Keratinocyte (primary cell): ENCODE results near the gene AK2. TPM values are rescaled to one million over a fixed set of nuclear protein-coding genes. Genes with fewer than 3 reads are reported as not detected.

ENCODE experiments used
- DNase-seq: peaks from one replicate; pipeline ENCODE4 v3.0.0-alpha.2; 2011; ENCODE audit warnings: low read depth, missing footprints, low spot score
- FAIRE-seq: peaks from 2 replicates; lab custom pipeline; 2011; peaks lifted over from hg19 to GRCh38; lab: Jason Lieb, UNC
- H2AFZ ChIP-seq: 2 replicates; pipeline ENCODE4 v1.6.0; 2012; ENCODE audit warnings: low read length, control low read depth, inconsistent platforms; ENCODE audit not compliant: control insufficient read depth
- H3K27ac ChIP-seq: 2 replicates; pipeline ENCODE4 v1.5.1; 2011; ENCODE audit warnings: low read length; ENCODE audit not compliant: control insufficient read depth, insufficient read depth
- H3K27me3 ChIP-seq: 3 replicates; pipeline ENCODE4 v1.6.0; 2011; ENCODE audit warnings: low read length; ENCODE audit not compliant: control insufficient read depth, insufficient read depth; ENCODE audit errors: extremely low read depth
- H3K36me3 ChIP-seq, 2 experiments: 2 replicates in 1 of 2; 3 replicates in 1 of 2; pipeline ENCODE4 v1.5.1; 2011; ENCODE audit warnings: low read length in 2 of 2, mild to moderate bottlenecking in 1 of 2; ENCODE audit not compliant: control insufficient read depth in 2 of 2, insufficient read depth in 2 of 2; ENCODE audit errors: extremely low read depth in 1 of 2
- H3K4me1 ChIP-seq: 3 replicates; pipeline ENCODE4 v1.5.1; 2011; ENCODE audit warnings: low read length; ENCODE audit not compliant: control insufficient read depth, insufficient read depth; ENCODE audit errors: extremely low read depth
- H3K4me2 ChIP-seq: 3 replicates; pipeline ENCODE4 v1.6.0; 2011; ENCODE audit warnings: low read depth, low read length; ENCODE audit not compliant: control insufficient read depth, insufficient read depth; ENCODE audit errors: extremely low read depth
- H3K4me3 ChIP-seq, 3 experiments: fragments of 200-600 bp in 1 of 3; sonication (generic) in 1 of 3; 2 replicates in 2 of 3; 3 replicates in 1 of 3; pipeline ENCODE4 v1.5.1; 2011 to 2016; ENCODE audit warnings: low read length in 3 of 3, mild to moderate bottlenecking in 3 of 3, control low read depth in 2 of 3, inconsistent platforms in 1 of 3, low read depth in 1 of 3, mixed read lengths in 1 of 3, mixed run types in 1 of 3, moderate library complexity in 1 of 3; ENCODE audit not compliant: control insufficient read depth in 2 of 3, insufficient read depth in 2 of 3; ENCODE audit errors: extremely low read depth in 1 of 3
- H3K79me2 ChIP-seq: 2 replicates; pipeline ENCODE4 v1.6.0; 2012; ENCODE audit warnings: low read length; ENCODE audit not compliant: control insufficient read depth, insufficient read depth
- H3K9ac ChIP-seq: 3 replicates; pipeline ENCODE4 v1.6.0; 2011; ENCODE audit warnings: low read length; ENCODE audit not compliant: control insufficient read depth, insufficient read depth; ENCODE audit errors: extremely low read depth
- H3K9me1 ChIP-seq: 3 replicates; pipeline ENCODE4 v1.6.0; 2011; ENCODE audit warnings: low read length; ENCODE audit not compliant: control insufficient read depth, insufficient read depth; ENCODE audit errors: extremely low read depth
- H3K9me3 ChIP-seq: 2 replicates; pipeline ENCODE4 v1.5.1; 2012; ENCODE audit warnings: low read depth, low read length; ENCODE audit not compliant: control insufficient read depth
- H4K20me1 ChIP-seq: 3 replicates; pipeline ENCODE4 v1.6.0; 2011; ENCODE audit warnings: low read length; ENCODE audit not compliant: control insufficient read depth, insufficient read depth; ENCODE audit errors: extremely low read depth
- EZH2 ChIP-seq: IDR thresholded peaks from one replicate; pipeline ENCODE4 v1.6.1; 2012; ENCODE audit warnings: inconsistent platforms, mild to moderate bottlenecking, low read length, moderate library complexity
- dilution Hi-C: fragments of 300-500 bp; cut with MboI; formaldehyde crosslinking; loops from one replicate; pipeline ENCODE4 v1.7.0; 2020; ENCODE audit warnings: low sequenced_read_pairs; ENCODE audit not compliant: extremely low pct_ligation_motif_present
- polyA plus RNA-seq, 5 experiments: library from polyadenylated mRNA; depleted of rRNA in 3 of 5; stranded (reverse) in 3 of 5; stranded (forward) in 1 of 5; unstranded in 1 of 5; fragments of >200 nt; gene quantifications; 1 replicate in 1 of 5; 2 replicates in 3 of 5; 3 replicates in 1 of 5; pipeline versions ENCODE4 v1.2.1 to v1.2.3, GENCODE V29; 2011 to 2012; ENCODE audit warnings: missing spikeins in 2 of 5, low read depth in 1 of 5, low replicate concordance in 1 of 5
- TF ChIP-seq, protein P1 (sequence below), 3 experiments: IDR thresholded peaks in 1 of 3; conservative IDR thresholded peaks in 1 of 3; optimal IDR thresholded peaks in 1 of 3; 2 replicates in 2 of 3; 3 replicates in 1 of 3; pipeline versions ENCODE3 to v1.5.1; 2011; ENCODE audit warnings: low read length in 3 of 3, mild to moderate bottlenecking in 3 of 3, moderate library complexity in 2 of 3, control low read depth in 1 of 3, inconsistent platforms in 1 of 3; ENCODE audit not compliant: insufficient read depth in 2 of 3; ENCODE audit errors: extremely low read depth in 1 of 3

AK2 gene
- polyA plus RNA-seq, 1 donor (not counting 4 experiments of a cell fraction or from before 2014, with no cell fraction given): 258 TPM

- DNase-seq (no peak), FAIRE-seq (peak; percentile 92)
- Histone ChIP-seq H3K9me3 (no peaks in the 10 kb centered on the region), H3K9ac (peak overlapping the region; percentile 77), H2AFZ (no peak overlapping the region), H3K27ac (peak overlapping the region; percentile 98), H3K9me1 (peaks cover 2% of the 10 kb centered on the region), H3K4me3 (peak overlapping the region in 2 of 3 experiments; percentile 62 to 71), H3K79me2 (no peaks in the 10 kb centered on the region), H4K20me1 (no peaks in the 10 kb centered on the region), H3K4me2 (peak overlapping the region; percentile 97), H3K4me1 (peaks cover 54% of the 10 kb centered on the region), H3K36me3 (no peaks in the 10 kb centered on the region), H3K27me3 (no peaks in the 10 kb centered on the region)
- TF ChIP-seq, protein P1, sequence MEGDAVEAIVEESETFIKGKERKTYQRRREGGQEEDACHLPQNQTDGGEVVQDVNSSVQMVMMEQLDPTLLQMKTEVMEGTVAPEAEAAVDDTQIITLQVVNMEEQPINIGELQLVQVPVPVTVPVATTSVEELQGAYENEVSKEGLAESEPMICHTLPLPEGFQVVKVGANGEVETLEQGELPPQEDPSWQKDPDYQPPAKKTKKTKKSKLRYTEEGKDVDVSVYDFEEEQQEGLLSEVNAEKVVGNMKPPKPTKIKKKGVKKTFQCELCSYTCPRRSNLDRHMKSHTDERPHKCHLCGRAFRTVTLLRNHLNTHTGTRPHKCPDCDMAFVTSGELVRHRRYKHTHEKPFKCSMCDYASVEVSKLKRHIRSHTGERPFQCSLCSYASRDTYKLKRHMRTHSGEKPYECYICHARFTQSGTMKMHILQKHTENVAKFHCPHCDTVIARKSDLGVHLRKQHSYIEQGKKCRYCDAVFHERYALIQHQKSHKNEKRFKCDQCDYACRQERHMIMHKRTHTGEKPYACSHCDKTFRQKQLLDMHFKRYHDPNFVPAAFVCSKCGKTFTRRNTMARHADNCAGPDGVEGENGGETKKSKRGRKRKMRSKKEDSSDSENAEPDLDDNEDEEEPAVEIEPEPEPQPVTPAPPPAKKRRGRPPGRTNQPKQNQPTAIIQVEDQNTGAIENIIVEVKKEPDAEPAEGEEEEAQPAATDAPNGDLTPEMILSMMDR (optimal IDR thresholded peaks at IDR 0.05 in 1 of 3, IDR thresholded peaks at IDR 0.05 in 1 of 3, conservative IDR thresholded peaks at IDR 0.05 in 1 of 3; ENCODE audit: extremely low read depth in 1 of 3, insufficient read depth in 2 of 3, low read length in 3 of 3): no peak
- no peak for TF ChIP-seq EZH2
- dilution Hi-C loops: no loop called here
Observed at GRCh38 chr1:32989160-32990050, 47.3 kb downstream of the AK2 start.

GRCh38 chr1:32988665-32989064, 48.0 kb downstream of the AK2 start:
- Histone ChIP-seq H3K4me2 (peak overlapping the region; percentile 97), H3K4me1 (peaks cover 54% of the 10 kb centered on the region), H3K27ac (peak overlapping the region; percentile 98), H4K20me1 (no peaks in the 10 kb centered on the region), H3K36me3 (no peaks in the 10 kb centered on the region), H3K79me2 (no peaks in the 10 kb centered on the region), H3K9me1 (peaks cover 2% of the 10 kb centered on the region), H3K4me3 (peak overlapping the region in 2 of 3 experiments; percentile 62 to 71), H2AFZ (no peak overlapping the region), H3K9ac (peak overlapping the region; percentile 77), H3K27me3 (no peaks in the 10 kb centered on the region), H3K9me3 (no peaks in the 10 kb centered on the region)
- dilution Hi-C loops: no loop called here
- DNase-seq (no peak), FAIRE-seq (peak; percentile 29)
- TF ChIP-seq, protein P1 (optimal IDR thresholded peaks at IDR 0.05 in 1 of 3, IDR thresholded peaks at IDR 0.05 in 1 of 3, conservative IDR thresholded peaks at IDR 0.05 in 1 of 3; ENCODE audit: extremely low read depth in 1 of 3, insufficient read depth in 2 of 3, low read length in 3 of 3): peak in 1 of 3 experiments; percentile 21
- TF ChIP-seq EZH2: no peak
